Activated B cell treated with CpG ODN at 0.5 μM for 24 hours (primary cell): Measurements from ENCODE around the gene MAB21L1. TPM values are rescaled to one million over a fixed set of nuclear protein-coding genes. Genes with fewer than 3 reads are reported as not detected.

Experiments
- ATAC-seq: fragments of 200-7000 bp; cut with Tn5 transposase; one replicate; pipeline ENCODE4 v1.10.0; 2021; ENCODE audit warnings: low read depth, mild to moderate bottlenecking, moderate library complexity
- CTCF ChIA-PET: fragments of 350-600 bp; sonication (Branson Sonifier 250); formaldehyde crosslinking; loops from one replicate; lab custom pipeline; 2021; ENCODE audit warnings: antibody characterized with exemption; lab: Charles Lee
- POLR2A ChIA-PET: fragments of 350-600 bp; sonication (Branson Sonifier 250); formaldehyde crosslinking; loops from one replicate; lab custom pipeline; 2021; ENCODE audit warnings: antibody characterized with exemption; lab: Charles Lee
- DNase-seq: peaks from one replicate; pipeline ENCODE4 v3.0.0; 2022
- H3K27ac Mint-ChIP-seq: one replicate; pipeline ENCODE4 v1.8.0; 2020; ENCODE audit warnings: mixed read lengths
- H3K27me3 Mint-ChIP-seq: one replicate; pipeline ENCODE4 v1.8.0; 2021; ENCODE audit warnings: mixed read lengths
- H3K36me3 Mint-ChIP-seq: one replicate; pipeline ENCODE4 v1.8.0; 2021; ENCODE audit warnings: low read depth, mixed read lengths
- H3K4me1 Mint-ChIP-seq: one replicate; pipeline ENCODE4 v1.8.0; 2021; ENCODE audit warnings: mixed read lengths
- H3K4me3 Mint-ChIP-seq: one replicate; pipeline ENCODE4 v1.8.0; 2020; ENCODE audit warnings: mild to moderate bottlenecking, mixed read lengths
- H3K9me3 Mint-ChIP-seq: one replicate; pipeline ENCODE4 v1.8.0; 2020; ENCODE audit warnings: mixed read lengths
- intact Hi-C: fragments of 100-400 bp; cut with micrococcal nuclease; formaldehyde crosslinking; loops from one replicate; pipeline ENCODE4 v1.15.1; 2024
- total RNA-seq: library from RNA; stranded (reverse); gene quantifications from 2 replicates; pipeline ENCODE4 v1.2.3, GENCODE V29; 2022
- TF ChIP-seq, protein P1 (sequence below): fragments of 200-600 bp; IDR thresholded peaks from one replicate; pipeline ENCODE4 v1.8.0; 2022; ENCODE audit warnings: antibody characterized with exemption, mild to moderate bottlenecking

MAB21L1 gene
- total RNA-seq, 1 donor from 2014 or later: not detected

DNA sequence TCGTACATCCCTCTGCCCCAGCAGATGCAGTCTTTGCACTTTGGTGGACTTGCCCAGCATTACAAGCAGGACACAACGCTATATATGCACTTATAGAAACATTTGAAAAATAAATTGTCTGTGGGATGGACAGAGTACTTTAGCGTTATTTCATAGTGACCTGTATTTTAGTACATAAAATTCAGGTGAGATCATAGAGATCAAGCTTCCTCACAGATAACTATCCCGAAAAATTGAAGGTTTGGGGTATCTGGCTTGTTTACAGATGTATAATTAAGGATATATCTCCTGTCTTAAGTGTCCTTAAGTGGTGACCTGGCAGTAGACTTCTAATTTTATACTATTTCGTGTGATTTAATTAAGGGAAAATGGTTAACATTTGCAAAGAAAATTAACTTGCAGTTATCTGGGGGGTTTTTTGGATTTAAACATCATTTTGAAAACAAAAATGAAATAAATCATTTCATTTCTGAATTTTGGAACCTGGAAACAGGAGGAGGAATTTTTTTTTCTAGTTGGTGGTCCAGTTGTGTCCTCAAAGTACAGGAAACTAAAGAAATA is 977 bp upstream of the MAB21L1 start:
- Mint-ChIP-seq H3K4me3 (no peak overlapping the region), H3K4me1 (peaks cover 33% of the 10 kb centered on the region), H3K27me3 (peaks cover 54% of the 10 kb centered on the region), H3K36me3 (no peaks in the 10 kb centered on the region), H3K9me3 (peaks cover 2% of the 10 kb centered on the region), H3K27ac (no peak overlapping the region)
- POLR2A ChIA-PET: no interaction called here
- DNase-seq (no peak), ATAC-seq (no peak)
- CTCF ChIA-PET: no interaction called here
- intact Hi-C loops: no loop called here
- TF ChIP-seq, protein P1, sequence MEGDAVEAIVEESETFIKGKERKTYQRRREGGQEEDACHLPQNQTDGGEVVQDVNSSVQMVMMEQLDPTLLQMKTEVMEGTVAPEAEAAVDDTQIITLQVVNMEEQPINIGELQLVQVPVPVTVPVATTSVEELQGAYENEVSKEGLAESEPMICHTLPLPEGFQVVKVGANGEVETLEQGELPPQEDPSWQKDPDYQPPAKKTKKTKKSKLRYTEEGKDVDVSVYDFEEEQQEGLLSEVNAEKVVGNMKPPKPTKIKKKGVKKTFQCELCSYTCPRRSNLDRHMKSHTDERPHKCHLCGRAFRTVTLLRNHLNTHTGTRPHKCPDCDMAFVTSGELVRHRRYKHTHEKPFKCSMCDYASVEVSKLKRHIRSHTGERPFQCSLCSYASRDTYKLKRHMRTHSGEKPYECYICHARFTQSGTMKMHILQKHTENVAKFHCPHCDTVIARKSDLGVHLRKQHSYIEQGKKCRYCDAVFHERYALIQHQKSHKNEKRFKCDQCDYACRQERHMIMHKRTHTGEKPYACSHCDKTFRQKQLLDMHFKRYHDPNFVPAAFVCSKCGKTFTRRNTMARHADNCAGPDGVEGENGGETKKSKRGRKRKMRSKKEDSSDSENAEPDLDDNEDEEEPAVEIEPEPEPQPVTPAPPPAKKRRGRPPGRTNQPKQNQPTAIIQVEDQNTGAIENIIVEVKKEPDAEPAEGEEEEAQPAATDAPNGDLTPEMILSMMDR: no peak

DNA sequence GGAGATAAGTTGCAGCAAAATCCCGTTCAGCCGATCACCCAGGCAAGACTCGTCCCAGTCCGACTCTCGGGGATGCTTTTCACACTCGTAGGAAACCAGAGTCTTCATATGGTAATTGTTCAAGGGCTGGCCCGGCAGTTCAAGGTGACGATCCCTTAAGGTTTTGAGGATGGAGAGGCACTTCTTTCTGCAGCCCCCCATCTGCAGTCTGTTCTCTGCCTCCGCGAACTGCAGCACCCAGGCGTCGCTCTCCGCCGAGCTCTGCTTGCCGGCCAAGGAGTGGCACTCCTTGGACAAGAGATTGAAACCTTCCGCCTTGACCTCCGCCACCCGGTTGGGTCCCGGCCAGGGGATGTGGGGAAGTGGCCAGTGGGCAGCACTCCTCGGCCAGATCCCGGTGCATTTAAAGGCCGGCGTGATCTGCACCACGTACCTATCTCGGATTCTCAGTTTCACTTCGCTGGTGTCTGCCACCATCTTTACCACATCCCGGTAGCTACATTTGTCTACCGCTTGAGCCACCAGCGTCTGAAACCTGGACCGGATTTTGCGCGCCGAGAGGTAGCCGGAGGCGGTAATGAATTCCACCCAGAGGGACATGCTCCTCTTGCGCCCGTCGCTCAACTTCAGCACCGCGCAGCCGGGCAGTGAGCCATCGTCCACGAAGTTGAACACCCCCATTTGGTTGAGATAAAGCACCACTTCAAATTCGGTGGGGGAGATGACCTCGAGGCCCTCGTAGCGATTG is 1.1 kb downstream of the MAB21L1 start:
- CTCF ChIA-PET: no interaction called here
- ATAC-seq (no peak), DNase-seq (no peak)
- intact Hi-C loops: no loop called here
- POLR2A ChIA-PET: no interaction called here
- Mint-ChIP-seq H3K27me3 (peaks cover 66% of the 10 kb centered on the region), H3K27ac (no peak overlapping the region), H3K4me1 (peaks cover 35% of the 10 kb centered on the region), H3K9me3 (peaks cover 2% of the 10 kb centered on the region), H3K36me3 (no peaks in the 10 kb centered on the region), H3K4me3 (peak overlapping the region; percentile 76)
- TF ChIP-seq, protein P1: no peak

DNA sequence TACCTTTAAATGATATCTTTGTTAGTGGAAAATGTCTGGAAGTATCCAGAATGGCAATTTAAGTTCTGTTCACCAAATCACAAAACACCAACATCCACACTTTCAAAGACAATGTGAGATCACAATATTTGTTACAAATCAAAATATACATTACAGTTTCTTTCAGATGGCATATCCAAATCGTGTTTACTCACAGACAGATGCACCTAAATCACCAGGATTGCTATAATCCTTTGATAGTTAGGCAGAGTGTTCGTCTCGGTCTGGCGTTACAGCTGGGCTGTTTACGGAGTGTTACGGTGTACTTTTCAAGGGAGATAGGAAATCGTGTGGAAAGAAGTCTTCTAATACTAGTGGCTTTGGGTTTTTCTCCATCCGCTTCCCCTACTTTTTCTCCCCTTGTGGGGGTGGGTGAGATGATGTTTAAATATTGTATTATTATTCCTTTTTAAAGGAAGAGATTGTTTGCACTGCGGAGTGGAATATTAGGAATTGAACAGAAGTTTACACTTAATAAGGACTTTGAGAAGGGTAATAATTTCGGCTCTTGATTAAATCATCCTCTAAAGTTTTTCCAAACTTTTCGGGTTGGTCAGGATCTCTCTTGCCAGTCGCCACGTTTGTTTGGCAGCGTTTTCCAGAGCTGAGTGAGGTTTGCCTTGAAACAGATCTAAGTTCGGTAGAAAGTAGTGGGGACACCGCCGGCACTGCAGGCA is 1.8 kb downstream of the MAB21L1 start:
- ATAC-seq: no peak
- H3K27ac Mint-ChIP-seq: no peak overlapping the region
- intact Hi-C loops: no loop called here

DNA sequence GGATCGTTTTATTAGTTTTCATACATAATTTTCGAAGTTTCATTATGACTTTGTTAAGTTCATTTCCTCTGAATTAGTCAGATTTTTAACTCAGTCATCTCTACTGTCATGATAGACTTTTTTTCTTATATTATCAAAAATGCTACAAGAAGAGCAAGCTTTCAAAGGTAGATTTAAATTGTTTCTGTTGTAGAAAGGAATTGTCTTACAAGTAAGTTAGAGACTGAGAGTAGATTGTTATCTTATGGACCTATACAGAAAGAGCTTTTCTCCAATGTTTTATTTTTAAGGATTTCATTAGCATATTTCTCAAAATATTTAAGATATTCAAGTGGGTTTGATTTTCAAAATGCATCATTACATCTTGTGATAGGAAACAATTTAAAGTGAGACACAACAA is 2.7 kb downstream of the MAB21L1 start:
- ChIA-PET POLR2A (no interaction called here), CTCF (no interaction called here)
- TF ChIP-seq, protein P1: no peak
- intact Hi-C loops: no loop called here
- ATAC-seq (no peak), DNase-seq (no peak)
- H3K27me3 Mint-ChIP-seq: peaks cover 71% of the 10 kb centered on the region
- no peak overlapping the region for H3K27ac Mint-ChIP-seq
- no peak overlapping the region for H3K4me3 Mint-ChIP-seq
- peaks cover 2% of the 10 kb centered on the region for H3K9me3 Mint-ChIP-seq
- H3K4me1 Mint-ChIP-seq: peaks cover 35% of the 10 kb centered on the region
- H3K36me3 Mint-ChIP-seq: no peaks in the 10 kb centered on the region

More for the DNA sequence above, 1.8 kb downstream of the MAB21L1 start:
- H3K36me3 Mint-ChIP-seq: no peaks in the 10 kb centered on the region
- H3K4me3 Mint-ChIP-seq: peak overlapping the region; percentile 76
- POLR2A ChIA-PET: no interaction called here
- peaks cover 36% of the 10 kb centered on the region for H3K4me1 Mint-ChIP-seq
- CTCF ChIA-PET: no interaction called here
- peaks cover 2% of the 10 kb centered on the region for H3K9me3 Mint-ChIP-seq
- DNase-seq: no peak
- peaks cover 71% of the 10 kb centered on the region for H3K27me3 Mint-ChIP-seq
- TF ChIP-seq, protein P1: no peak

DNA sequence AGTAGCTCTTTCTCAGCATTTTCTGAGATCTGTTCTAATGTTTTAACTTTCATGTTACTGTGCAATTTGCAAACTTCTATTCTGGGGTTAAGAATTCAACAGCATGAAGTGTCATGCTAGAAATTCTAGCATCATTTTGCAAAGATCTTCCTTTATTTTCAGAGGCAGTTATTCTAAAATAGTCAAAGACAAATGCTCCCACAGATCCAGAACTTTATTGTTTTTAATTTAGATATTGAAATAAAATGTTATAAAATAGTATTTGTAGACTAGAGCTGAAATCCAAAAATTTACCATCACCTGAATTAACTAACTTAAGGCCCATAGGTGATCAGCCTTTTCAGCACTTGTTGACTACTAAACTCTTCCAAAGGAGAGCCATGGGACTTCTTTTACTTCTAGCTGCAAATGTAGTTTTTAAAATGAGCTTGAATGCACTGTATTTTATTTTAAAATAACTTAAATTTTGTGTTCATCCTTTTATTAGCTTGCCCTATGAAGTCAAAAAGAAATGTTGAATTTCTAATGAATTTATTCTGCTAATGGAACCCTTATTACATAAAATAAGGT is 3.2 kb downstream of the MAB21L1 start:
- TF ChIP-seq, protein P1: no peak
- DNase-seq: no peak
- Mint-ChIP-seq H3K36me3 (no peaks in the 10 kb centered on the region), H3K4me1 (peaks cover 31% of the 10 kb centered on the region), H3K27ac (no peak overlapping the region), H3K27me3 (peaks cover 72% of the 10 kb centered on the region), H3K9me3 (peaks cover 2% of the 10 kb centered on the region), H3K4me3 (no peak overlapping the region)
- ChIA-PET POLR2A (no interaction called here), CTCF (no interaction called here)
- no peak for ATAC-seq
- intact Hi-C loops: no loop called here
